Fibroblast of the conjunctiva (primary cell): Measurements from ENCODE around the gene ZSCAN2.
A peak's percentile ranks its signal among the peaks of the same experiment; 100 is the strongest.
"Not testable (repeated sequence)": the region's sequence is repeated elsewhere in the genome, so short reads cannot be mapped to it uniquely, and the experiment has no call there.

Experiments used
- DNase-seq: peaks from one replicate; pipeline ENCODE4 v3.0.0-alpha.2; 2010; ENCODE audit warnings: low read depth

ZSCAN2 gene

GRCh38 chr15:84641871-84642270 is 41.1 kb downstream of the ZSCAN2 start:
- not testable (repeated sequence) for DNase-seq

GRCh38 chr15:84642640-84643039 is 41.8 kb downstream of the ZSCAN2 start:
- DNase-seq, result not testable (repeated sequence)

GRCh38 chr15:84643838-84644237 is 43.0 kb downstream of the ZSCAN2 start:
- no peak for DNase-seq

- no peak for DNase-seq
These were observed 44.7 kb downstream of the ZSCAN2 start for GRCh38 chr15:84645496-84645895.

GRCh38 chr15:84645997-84646396 is 45.2 kb downstream of the ZSCAN2 start:
- DNase-seq, result no peak

- DNase-seq, result no peak
These were observed 46.9 kb downstream of the ZSCAN2 start for GRCh38 chr15:84647726-84648125.

- no peak for DNase-seq
These were observed 47.7 kb downstream of the ZSCAN2 start for GRCh38 chr15:84648539-84648938.

GRCh38 chr15:84649706-84650105 is 48.9 kb downstream of the ZSCAN2 start:
- no peak for DNase-seq

GRCh38 chr15:84653584-84653909 is 52.7 kb downstream of the ZSCAN2 start:
- DNase-seq, result no peak

- peak; percentile 87 for DNase-seq
These were observed 53.3 kb downstream of the ZSCAN2 start, which contains the start of gene WDR73 for GRCh38 chr15:84653910-84654688. Gene WDR73 (minus strand): TSS chr15:84654283. CDS start chr15:84654274, 9 bp downstream.

- DNase-seq, result peak; percentile 78
These were observed 54.1 kb downstream of the ZSCAN2 start for GRCh38 chr15:84654689-84655453.

- no peak for DNase-seq
These were observed 56.2 kb downstream of the ZSCAN2 start for GRCh38 chr15:84656972-84657371.

- DNase-seq, result no peak
These were observed 56.9 kb downstream of the ZSCAN2 start for GRCh38 chr15:84657748-84658079.

- DNase-seq, result peak; percentile 55
These were observed 57.4 kb downstream of the ZSCAN2 start, which contains the start of gene NMB for GRCh38 chr15:84658080-84658787. Gene NMB (minus strand): TSS chr15:84658199. CDS start chr15:84658152, 47 bp downstream.

- DNase-seq, result no peak
These were observed 58.1 kb downstream of the ZSCAN2 start for GRCh38 chr15:84658788-84659411.

- no peak for DNase-seq
These were observed 59.3 kb downstream of the ZSCAN2 start for GRCh38 chr15:84659904-84660781.

- no peak for DNase-seq
These were observed 60.2 kb downstream of the ZSCAN2 start for GRCh38 chr15:84661001-84661400.

GRCh38 chr15:84666373-84666772 is 65.6 kb downstream of the ZSCAN2 start:
- DNase-seq, result no peak

- no peak for DNase-seq
These were observed 67.6 kb downstream of the ZSCAN2 start for GRCh38 chr15:84668221-84668982.

GRCh38 chr15:84669726-84670125 is 68.9 kb downstream of the ZSCAN2 start:
- DNase-seq, result peak; percentile 69
